DMS153 treated with DMSO at 0.1 percent for 48 hours (cell line): Measurements from ENCODE around the gene PDE4B.
"Not testable (repeated sequence)": the region's sequence is repeated elsewhere in the genome, so short reads cannot be mapped to it uniquely, and the experiment has no call there.

Experiments
- DNase-seq: peaks from one replicate; lab custom pipeline; 2025; ENCODE audit not compliant: unreplicated experiment; lab: John Stamatoyannopoulos, UW

PDE4B gene

GRCh38 chr1:66112744-66113400 is 320.2 kb downstream of the PDE4B start:
- no peak for DNase-seq

GRCh38 chr1:66119148-66119547 is 326.5 kb downstream of the PDE4B start:
- DNase-seq: no peak

- no peak for DNase-seq
Measured at GRCh38 chr1:66124670-66125069, 332.0 kb downstream of the PDE4B start.

- DNase-seq: not testable (repeated sequence)
Measured at GRCh38 chr1:66128641-66129040, 335.9 kb downstream of the PDE4B start.

GRCh38 chr1:66132324-66132723 is 339.6 kb downstream of the PDE4B start:
- DNase-seq: no peak

GRCh38 chr1:66134004-66134403 is 341.3 kb downstream of the PDE4B start:
- no peak for DNase-seq

- no peak for DNase-seq
Measured at GRCh38 chr1:66135161-66135560, 342.5 kb downstream of the PDE4B start.

GRCh38 chr1:66136423-66136822 is 343.7 kb downstream of the PDE4B start:
- DNase-seq: not testable (repeated sequence)

GRCh38 chr1:66137235-66137634 is 344.5 kb downstream of the PDE4B start:
- no peak for DNase-seq

- no peak for DNase-seq
Measured at GRCh38 chr1:66138613-66139012, 345.9 kb downstream of the PDE4B start.

- DNase-seq: peak; percentile 27
Measured at GRCh38 chr1:66140072-66140471, 347.4 kb downstream of the PDE4B start.

- no peak for DNase-seq
Measured at GRCh38 chr1:66143651-66144050, 351.0 kb downstream of the PDE4B start.

- no peak for DNase-seq
Measured at GRCh38 chr1:66147226-66147835, 354.6 kb downstream of the PDE4B start.

- no peak for DNase-seq
Measured at GRCh38 chr1:66152034-66152433, 359.3 kb downstream of the PDE4B start.

- no peak for DNase-seq
Measured at GRCh38 chr1:66154394-66154793, 361.7 kb downstream of the PDE4B start.

- DNase-seq: no peak
Measured at GRCh38 chr1:66156144-66156543, 363.4 kb downstream of the PDE4B start.

GRCh38 chr1:66159800-66160199 is 367.1 kb downstream of the PDE4B start:
- no peak for DNase-seq

GRCh38 chr1:66160719-66161118 is 368.0 kb downstream of the PDE4B start:
- no peak for DNase-seq

GRCh38 chr1:66166753-66167152 is 374.1 kb downstream of the PDE4B start:
- DNase-seq: no peak

GRCh38 chr1:66167267-66167666 is 374.6 kb downstream of the PDE4B start:
- DNase-seq: no peak

GRCh38 chr1:66168467-66168887 is 375.8 kb downstream of the PDE4B start:
- DNase-seq: no peak

GRCh38 chr1:66168948-66169671 is 376.4 kb downstream of the PDE4B start:
- no peak for DNase-seq
